HG03354 (cell line): Measurements from ENCODE around the gene OTUD7B.
A peak's percentile ranks its signal among the peaks of the same experiment; 100 is the strongest.
"Not testable (repeated sequence)": the region's sequence is repeated elsewhere in the genome, so short reads cannot be mapped to it uniquely, and the experiment has no call there.

ENCODE experiments used
- ATAC-seq: cut with Tn5 transposase; IDR thresholded peaks from one replicate; pipeline ENCODE4 v1.9.1; 2021; ENCODE audit warnings: mild to moderate bottlenecking; ENCODE audit not compliant: unreplicated experiment, poor library complexity, severe bottlenecking

Gene OTUD7B

DNA sequence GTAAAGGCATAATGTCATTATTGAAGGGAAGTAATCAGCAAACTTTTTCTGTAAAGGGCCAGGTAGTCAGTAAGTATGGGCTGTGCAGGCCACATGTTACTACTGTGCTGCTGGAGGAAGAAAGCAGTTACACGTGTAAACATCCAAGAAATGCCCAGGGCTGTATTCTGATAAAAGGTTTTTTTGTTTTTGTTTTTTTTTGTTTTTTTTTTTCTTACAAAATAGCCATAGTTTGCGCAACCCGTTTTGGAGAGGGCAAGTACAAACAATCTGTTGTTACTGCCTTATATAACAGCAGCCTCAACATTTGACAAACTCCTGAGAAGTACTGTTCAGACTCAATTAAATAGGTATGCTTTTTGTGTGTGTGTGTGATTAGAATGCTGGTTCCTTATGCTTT, 47.2 kb downstream of the OTUD7B start:
- no peak for ATAC-seq

DNA sequence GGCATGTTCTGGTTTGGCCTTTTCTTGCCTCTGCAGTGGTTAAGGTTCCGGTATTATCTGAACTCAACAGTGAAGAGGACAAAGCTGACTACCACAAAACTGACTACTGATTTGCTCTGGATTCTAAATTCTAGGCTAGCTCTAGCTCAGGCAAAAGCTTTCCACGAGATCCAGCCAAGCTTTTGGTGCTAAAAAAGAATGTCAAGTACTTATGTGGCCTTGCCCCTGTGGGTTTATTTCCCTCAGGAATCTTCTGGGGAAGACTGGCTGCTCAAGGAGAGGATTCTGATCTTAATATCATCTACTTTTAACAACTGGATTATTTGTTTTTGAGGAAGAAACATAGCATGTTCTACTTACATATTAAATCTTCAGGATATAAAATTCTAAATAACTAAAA, 47.8 kb downstream of the OTUD7B start:
- ATAC-seq = no peak

DNA sequence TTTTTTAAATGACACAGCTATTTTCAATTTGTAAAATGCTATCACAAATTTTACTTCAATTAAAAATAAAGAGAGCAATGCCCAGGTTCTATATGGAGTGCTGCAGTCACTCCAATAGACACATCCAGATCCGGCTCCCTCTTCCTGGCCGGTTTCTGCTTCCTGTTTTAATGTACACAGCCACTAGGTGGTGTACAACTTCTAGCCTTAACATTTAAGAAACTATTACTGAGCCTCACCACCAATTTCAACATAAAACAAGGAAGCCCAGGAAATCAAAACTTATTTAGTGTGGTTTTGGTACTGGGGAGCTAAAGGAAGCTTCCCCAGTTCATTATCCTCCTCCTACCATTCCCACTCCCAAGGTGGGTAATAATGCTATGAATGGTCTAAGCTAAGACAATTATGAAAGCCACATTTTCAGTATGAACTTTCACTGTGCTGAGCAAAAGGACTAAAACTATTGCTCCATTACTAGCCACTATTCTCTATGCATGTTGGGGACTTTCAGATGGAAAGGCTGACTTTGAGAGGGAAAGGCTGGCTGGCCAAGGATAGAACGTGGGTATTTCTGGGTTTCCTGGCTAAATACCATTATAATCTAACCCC, 48.4 kb downstream of the OTUD7B start:
- ATAC-seq = no peak

DNA sequence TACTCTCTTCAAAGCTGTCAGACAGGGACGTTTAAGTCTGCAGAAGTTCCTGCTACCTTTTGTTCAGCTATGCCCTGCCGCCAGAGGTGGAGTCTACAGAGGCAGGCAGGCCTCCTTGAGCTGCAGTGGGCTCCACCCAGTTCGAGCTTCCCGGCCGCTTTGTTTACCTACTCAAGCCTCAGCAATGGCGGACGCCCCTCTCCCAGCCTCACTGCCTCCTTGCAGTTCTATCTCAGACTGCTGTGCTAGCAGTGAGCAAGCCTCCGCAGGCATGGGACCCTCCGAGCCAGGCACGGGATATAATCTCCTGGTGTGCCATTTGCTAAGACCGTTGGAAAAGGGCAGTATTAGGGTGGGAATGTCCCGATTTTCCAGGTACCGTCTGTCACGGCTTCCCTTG, 53.0 kb downstream of the OTUD7B start:
- not testable (repeated sequence) for ATAC-seq

DNA sequence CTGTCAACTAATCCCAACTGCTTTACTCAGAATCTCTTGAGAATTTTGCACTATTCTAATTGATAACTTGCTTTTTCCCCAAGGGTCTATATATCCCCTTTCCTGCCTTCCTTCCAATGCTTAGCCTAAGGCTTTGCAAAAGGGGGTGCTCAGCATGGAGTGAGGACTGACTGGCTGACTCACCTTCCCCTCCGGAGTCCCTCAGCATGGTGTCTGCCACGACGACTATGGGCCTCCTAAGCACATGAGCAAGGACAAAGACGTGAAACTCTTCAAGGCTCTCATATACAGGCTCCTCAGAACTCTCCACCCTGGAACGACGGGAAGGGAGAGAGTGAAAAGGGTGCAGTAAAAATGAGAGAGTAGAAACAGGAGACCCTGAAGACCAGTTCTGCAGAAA, 60.6 kb downstream of the OTUD7B start:
- ATAC-seq = no peak

DNA sequence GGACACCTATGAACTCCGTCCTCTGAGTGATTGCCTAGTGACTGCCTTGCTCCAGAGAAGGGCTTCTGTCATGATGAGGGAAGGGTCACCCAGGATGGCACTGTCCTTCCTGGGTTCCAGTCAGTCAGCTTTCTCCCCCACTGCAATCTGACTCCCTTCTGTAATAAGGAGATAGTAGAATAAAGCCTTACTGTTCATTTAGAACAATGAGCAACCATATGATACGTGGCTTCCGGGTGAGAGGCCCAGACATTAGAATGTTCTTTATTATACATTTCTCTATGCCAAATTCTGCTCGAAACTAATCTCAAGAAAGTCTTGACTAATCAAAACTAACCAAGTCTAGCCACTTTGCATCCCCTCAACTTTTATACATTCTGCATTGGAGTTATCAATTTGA, 65.3 kb downstream of the OTUD7B start:
- no peak for ATAC-seq

DNA sequence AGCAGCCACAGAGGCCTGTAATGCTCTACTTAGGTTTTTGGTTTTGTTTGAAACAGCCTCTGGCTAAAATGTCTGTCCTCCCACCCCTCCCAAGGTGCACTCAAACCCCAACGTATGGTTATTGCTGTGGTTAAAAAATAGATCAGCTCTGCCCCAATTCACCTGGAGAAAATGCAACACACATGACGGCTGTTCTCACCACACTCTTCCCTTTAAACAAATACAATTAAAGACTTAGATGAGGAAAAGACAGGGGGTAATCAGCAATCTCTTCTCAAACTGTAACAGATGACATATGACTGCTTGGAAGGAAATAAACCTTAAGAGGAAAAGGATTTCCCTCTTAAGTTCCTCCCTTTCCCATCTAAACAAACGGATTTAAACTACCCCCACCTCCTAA, 67.6 kb downstream of the OTUD7B start:
- no peak for ATAC-seq

DNA sequence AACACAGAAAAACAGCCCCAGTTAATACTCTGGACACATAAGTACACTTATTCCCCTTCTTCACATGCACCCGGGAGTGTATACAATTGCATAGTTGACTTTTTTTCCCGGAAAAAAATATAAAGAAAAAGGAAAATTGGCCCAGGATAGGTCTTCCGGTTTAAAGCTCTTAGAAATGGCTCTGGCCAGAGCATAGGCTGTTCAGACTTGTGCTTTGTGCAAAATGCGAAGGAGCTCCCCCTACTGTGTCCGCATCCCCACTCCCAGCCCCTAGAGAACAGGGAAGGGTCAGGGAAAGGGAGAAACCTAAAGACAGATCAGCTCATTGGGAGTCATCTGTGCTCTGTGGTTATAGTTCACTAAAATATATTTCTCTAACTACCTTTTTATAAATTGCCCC, 68.3 kb downstream of the OTUD7B start:
- ATAC-seq = no peak

DNA sequence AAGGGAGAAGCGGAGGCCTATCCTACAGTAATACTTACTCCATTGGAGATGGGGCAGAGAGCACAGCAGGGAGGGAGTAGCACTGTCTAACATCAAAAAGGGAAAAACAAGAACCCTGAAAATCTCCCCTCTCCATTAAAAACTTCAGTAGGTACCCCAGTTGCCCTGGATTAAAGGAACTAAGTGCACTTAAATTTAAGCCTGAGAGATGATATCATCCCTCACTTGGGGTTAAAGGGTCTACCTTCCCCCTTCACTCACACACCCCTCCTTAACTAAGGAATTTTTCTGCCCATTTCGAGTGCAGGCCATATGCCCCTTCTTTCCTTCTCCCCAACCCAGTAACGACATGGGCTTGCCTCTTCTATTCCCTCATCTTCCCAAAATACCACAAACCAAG, 70.1 kb downstream of the OTUD7B start:
- no peak for ATAC-seq

DNA sequence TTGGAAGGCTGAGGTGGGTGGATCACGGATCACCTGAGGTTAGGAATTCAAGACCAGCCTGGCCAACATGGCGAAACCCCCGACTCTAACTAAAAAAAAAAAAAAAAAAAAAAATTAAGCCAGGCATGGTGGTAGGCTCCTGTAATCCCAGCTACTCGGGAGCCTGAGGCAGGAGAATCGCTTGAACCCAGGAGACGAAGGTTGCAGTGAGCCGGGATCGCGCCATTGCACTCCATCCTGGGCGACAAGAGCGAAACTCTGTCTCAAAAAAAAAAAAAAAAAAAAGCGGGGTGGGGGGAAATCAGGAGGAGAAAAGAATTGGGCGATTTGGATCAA, 71.9 kb downstream of the OTUD7B start:
- ATAC-seq = not testable (repeated sequence)

DNA sequence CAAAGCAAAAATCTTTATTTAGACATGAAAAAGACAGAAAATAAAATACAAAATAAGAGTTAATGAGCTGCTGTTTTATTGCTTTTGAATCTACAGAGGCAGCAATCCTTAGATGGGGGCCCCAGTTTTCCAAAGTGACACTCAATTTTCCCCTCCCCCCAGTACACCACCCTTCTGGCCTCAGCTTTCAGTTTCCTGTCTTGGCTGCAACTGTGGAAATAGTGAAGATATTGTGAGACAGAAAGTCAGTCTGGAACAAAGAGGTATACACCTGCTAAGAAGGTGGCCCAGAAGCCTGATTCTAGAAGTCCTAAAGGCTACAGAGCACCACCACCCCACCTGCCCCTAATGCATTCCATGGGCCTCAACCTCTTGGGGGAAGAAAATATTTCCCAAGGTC, 72.8 kb downstream of the OTUD7B start:
- no peak for ATAC-seq

DNA sequence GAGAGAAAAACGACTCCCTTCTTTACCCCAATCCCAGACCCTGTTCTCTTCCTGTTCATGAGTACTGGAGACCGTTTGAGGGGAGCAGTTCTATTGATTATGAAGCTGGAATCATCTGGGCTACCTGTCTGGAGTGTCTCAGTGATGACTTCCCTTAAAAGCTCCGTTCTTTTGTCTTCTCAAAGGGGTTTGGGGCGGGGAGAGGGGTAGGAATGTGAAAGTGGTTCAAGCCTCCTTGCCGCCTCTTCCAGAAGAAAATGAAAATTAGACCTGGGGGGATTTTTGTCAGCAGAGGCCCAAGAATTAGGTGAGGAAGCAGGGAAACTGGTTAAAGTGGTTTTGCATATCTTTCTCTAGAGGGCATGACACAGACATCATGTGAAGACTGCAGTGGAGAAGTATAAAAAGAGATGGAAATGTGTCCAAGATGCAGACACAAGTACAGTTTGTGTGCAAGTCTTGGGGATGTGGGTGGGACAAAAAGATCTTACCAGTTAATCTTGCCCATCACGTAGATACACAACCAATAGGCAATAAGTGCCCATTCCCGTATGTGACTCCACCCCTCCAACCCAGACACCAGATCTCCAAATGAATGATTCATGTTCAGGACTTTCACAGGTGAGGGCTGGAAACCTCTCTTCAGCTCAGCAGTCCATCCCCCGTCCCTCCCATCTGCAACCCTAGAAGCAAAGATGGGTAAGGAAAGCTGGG, 73.4 kb downstream of the OTUD7B start:
- no peak for ATAC-seq

DNA sequence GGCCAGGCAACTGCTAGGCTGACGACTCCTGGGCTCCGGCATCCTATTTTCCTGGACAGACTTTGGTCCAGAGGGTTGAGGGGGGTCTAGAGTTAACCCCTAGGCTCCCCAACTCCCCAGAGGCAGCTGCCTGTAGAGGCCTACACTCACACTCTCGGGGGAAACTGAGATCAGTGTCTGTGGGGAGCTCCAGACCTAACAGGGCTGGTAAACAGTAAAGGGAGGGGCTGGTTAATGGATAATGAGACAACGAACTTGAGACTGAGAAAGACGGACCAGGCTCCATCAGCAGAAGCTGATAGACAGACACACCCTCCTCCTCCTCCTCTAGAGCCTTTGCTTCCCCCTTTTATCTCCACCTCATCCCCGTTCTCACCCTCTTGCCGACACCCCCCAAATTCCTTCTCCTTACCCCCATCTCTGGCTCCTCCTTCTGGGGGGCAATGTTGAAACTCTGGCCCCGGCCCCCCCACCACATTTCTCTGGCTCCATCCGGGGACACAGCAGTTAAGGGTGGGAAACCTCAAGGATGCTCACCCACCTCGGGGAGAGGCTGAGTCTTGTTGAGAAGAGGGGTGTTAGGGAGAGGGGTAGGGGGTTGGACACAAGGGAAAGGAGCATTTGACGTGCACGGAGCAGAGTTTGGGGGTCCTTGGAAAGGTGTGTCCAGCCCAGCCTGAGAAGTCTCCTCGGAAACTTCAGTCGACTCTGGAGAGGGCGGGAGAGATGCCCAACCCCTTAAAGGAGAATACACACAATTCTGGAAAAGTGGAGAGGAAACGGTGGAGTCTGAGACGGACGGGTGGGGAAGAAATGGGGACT, 74.1 kb downstream of the OTUD7B start, which contains the start of gene MTMR11:
Gene MTMR11, minus strand, starts transcription at position 710 of the 822 bp plus-strand sequence. Its CDS starts 232 bp downstream, at position 478.
- ATAC-seq = no peak

DNA sequence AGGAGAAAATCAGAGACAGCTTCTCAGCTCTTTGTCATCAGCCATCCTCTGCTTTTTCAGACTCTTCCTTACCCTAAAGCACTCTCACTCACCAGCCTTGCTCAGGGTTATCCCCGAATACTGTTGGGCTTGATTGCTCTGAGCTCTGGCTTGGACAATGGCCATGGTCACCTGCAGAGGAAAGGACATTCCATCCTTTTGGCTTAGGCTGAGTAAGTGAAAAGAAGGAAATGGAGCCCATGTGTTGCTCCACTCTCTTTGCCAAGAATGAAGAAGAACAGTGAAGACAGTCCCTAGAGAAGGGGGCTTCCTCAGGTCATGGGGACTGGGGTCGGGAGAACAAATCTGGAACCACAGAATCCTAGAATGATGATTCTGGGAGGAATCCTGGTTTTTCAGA, 76.2 kb downstream of the OTUD7B start:
- ATAC-seq = no peak

DNA sequence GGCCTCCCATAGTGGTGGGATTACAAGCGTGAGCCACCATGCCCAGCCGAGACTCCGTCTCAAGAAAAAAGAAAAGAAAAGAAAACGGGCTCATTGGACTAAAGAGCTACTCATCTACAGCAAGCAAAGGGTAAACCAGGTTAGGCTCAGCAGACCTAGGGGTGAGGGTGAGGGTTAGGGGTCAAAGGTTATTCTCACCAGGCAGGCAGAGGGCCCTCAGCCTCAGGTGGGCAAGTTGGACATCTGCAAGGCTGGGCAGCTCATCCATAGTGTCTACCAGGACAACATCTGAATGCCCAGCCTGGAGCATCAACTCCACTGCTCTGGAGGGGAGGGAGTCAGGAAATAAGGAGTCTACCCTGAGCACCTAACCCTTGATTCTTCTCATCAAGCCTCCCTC, 77.3 kb downstream of the OTUD7B start:
- no peak for ATAC-seq

DNA sequence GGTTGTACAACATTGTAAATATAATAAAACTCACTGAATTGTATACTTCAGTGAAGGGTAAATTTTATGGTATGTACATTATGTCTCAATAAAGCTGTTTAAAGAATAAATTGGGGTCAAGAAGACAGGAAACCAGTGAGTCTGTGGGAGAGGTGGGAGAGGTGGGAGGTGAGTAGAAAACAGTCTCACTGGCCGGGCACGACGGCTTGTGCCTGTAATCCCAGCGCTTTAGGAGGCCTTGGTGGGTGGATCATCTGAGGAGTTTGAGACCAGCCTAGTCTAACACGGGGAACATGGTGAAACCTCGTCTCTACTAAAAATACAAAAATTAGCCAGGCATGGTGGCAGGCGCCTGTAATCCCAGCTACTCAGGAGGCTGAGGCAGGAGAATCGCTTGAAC, 78.1 kb downstream of the OTUD7B start:
- no peak for ATAC-seq

DNA sequence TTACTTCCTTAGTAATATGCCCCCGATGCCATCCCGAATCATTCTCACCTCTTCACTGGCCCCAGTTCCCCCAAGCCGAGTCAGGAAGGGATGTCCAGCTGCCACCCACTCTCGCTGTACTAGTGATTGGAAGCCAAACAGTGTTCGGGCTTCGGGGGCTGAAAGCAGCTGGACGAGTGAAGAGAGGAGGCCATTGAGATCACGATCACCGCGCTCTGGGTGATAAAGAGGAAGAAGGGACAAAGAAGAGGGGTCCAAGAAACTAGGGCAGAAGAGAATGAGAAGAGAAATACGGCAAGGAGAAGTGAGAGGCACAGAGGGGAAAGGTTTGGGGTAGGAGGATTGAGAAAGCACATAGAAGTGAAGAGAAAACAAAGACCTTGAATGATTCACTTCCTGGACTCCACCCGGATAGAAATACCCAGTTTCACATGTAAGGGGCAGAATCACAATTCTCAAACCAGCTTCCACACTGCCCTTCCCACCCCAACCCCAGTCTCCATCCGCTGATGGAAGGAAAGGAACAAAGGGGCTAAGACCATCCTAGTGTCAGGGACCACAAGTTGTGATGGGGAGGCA, 79.2 kb downstream of the OTUD7B start:
- no peak for ATAC-seq

DNA sequence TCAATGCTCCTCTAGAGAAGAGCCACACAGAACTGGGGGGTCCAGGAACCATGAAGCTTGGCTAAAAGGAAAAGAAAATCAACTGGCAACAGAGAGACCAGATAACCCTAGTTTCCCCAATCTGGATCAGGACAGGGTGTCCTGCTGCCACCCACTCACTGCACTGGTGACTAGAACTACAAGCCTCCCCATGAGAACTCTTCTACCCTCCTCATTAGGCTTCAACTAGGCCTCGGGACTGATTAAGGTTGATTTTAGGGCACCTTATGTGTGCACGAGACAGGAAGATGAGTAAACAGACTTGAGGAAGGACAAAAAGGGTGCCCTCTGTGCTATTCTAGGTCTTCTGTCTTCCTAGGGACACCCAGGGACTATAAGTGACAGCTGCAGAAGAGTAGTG, 80.7 kb downstream of the OTUD7B start:
- ATAC-seq = no peak

DNA sequence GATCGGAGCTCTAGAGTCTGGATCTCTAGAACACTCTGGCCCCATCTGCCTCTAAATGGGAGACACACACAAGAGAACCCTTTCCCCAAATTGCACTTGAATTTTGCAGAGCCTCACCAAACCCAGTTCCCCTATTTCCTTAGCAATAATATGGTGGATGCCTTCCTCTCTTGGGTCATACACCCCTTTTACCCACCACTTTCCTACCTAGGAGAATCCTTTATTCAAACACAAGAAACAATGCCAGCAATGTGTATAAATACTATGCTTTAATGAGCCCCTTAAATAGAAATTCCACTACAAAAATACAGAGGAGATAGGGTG, 82.2 kb downstream of the OTUD7B start:
- no peak for ATAC-seq

DNA sequence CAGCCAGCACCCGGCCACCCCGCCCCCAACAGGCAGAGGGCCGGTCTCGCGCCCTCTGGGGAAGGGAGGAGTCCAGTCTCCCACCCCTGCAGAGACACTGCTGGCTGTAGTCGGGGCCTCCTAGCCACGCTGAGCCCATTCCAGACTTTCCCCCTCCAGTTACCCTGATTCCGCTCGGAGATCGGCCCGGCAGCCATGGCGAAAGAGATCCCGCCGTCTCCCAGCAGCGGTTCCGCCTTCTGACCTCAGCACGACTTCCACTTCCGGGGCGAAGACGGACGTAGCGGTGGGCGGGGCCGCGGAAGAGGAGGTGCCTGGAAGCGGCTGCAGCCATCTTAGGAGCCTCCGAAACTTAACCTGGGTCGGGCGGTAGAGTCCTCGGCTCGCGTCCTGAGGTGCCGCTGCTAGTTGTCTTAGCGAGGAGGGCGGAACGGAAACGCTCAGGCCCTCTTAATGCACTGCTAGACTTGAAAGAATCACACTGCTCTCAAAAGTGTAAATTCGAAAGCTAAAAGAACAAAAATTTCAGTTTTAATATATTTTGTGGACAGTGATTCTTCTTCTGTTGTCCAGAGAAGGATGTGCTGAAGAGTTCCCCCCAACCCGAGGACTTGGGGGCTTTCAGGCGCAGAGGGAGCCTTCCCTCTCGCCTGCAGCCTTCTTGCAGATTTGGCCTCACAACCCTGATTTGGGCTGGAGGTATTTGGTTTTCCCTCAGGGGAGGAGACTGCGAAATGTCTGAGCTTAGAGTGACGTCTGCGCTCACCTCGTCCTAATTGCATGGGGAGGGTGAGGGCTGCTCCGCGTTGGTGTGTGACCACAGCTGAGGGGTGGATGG, 82.7 kb downstream of the OTUD7B start, which contains the start of gene SF3B4:
Gene SF3B4, minus strand, starts transcription at position 241 of the 838 bp plus-strand sequence. Its CDS starts 44 bp downstream, at position 197.
- peak; percentile 96 for ATAC-seq
